GM21786 (cell line): ENCODE results near the gene DBX1.
"Not testable (repeated sequence)": the region's sequence is repeated elsewhere in the genome, so short reads cannot be mapped to it uniquely, and the experiment has no call there.

ENCODE experiments used
- ATAC-seq: cut with Tn5 transposase; IDR thresholded peaks from one replicate; pipeline ENCODE4 v1.9.1; 2021; ENCODE audit not compliant: unreplicated experiment

The DBX1 gene, protein sequence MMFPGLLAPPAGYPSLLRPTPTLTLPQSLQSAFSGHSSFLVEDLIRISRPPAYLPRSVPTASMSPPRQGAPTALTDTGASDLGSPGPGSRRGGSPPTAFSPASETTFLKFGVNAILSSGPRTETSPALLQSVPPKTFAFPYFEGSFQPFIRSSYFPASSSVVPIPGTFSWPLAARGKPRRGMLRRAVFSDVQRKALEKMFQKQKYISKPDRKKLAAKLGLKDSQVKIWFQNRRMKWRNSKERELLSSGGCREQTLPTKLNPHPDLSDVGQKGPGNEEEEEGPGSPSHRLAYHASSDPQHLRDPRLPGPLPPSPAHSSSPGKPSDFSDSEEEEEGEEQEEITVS

DNA sequence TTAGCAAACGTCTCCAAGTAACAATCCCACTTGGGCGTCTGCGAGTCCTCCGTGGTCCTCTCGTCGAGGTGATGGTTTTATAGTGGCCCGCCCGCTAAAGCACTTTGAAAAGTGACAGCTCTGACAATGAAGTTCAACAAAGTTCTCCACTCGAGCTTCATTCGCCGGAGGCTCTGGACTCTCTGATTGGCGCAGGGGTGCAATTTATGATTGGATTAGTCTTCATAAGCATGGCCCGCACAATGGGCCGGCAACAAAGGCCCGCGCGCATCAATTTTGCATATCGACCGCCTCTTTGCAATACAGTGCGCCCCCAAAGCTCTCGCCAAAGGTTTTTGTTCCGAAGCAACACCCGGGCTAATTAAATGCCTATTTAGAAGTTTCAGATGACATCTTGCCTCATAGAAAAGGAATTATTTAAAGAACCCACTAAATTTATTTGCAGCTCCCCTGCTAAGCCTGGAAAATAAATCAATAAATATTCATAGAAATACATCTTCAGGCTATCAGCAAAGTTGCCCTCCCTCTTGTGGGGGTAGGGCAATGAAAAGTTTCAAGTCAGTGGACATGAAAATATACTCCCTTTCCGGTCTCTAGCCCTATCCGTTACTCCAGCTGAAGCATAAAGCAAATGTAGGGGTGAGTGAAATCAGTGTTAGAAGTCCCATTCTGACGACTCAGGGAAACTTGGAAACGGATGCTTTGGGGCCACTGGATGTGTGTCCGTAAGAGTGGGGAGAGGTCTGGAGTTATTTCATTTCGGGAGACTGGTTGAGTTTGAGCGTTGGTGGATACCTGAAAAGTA lies at the start of gene DBX1:
TSS of gene DBX1 (minus strand) at position 51 of the 805 bp plus-strand sequence. CDS start 151 bp downstream, outside the sequence.
- ATAC-seq = no peak

DNA sequence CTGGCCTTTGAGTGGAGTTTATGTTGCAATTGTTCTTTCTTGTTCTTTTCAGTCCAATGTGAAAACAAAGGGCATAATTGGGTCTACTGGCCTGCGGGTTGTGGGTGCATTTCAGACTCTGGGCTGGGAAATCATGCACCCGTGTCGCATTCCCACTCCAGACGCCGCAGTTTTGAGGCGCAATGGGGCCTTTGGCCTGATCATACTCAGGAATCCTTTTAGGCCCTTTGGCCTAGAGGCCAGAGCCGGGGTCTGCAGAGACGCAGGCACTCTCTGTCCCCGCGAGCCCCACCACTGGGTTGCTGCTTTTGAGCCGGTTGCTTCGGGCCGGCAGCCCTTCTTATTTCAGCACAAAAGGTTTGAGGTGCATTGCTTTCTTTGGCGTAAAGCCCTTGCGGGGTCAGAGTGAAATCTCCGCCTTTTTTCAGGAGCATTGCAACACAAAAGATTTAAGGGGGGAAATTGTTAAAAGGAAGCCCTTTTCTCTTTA lies 48.4 kb upstream of the DBX1 start:
- ATAC-seq = no peak

DNA sequence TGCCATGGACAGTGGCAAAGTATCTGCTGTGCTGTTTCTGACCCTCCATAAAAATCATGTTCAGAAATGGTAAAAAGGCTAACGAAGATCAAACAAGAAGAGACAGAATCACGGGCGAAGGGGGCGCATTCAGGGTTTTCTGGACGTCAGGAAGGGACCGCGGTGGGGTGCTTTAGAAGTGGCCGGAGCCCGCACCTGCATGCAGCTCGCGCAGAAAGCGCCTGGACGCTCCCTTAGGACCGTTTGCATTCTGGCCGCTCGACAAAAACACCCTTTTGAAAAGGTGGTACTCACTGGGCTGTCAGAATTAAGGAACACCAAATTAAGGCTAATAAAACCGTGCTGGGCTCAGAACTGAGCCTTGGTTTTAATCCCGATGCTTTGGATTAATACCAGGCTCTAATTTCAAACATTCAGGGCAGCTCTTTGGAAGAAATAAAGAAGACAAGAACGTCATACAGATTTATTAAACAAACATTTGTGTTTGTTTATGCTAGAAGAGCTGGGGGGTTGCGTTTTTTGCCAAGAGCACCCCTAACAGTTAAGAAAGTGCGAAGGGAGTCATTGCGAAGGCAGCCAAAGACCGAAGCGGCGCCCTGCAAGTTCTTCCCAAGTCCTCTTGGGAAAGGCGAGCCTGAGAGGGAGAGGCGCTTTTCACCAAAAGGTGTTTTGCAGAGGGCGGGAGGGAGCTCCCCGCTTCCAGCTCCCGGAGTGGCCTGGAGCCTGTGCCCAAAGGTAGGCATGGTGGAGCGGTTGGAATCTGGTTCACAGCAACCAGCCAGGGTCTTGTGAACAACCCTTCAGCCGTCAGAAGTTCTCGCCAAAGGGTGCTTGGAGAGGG lies 47.7 kb upstream of the DBX1 start:
- no peak for ATAC-seq

DNA sequence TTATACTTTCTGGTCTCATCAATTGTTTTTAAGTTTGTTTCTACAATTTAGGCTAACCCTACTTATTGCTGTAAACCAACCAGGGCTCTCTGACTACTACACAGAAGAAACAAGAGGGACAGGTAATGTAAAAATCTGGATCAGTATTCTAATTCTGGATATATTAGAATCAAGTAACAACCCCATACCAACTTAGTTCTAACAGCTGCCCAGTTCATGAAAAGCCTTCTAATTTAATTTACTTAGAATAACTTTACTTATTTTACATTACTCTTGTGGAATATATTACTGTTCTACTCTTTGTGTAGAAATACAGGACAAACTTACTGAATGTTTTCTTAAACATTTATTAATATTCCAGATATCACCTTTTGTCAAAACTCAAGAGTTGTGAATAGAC lies 45.5 kb upstream of the DBX1 start:
- no peak for ATAC-seq

DNA sequence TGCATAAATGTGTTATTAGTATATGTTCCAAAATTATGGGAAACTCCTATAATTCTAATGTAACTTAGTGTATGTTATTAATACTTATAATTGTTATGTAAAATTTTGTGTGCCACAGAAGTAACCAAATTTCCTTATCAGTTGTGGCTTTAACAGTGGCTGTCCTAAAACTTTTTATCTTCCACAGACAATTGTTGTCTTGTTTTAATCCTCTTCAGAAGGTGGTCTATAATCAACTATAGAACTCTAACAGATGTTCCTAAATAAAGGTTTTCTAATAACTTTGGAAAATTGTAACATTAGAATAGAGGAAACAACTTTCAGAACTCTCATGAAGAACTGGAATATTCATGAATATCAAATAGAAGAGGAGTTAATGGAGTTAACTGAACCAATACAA lies 44.4 kb upstream of the DBX1 start:
- no peak for ATAC-seq

DNA sequence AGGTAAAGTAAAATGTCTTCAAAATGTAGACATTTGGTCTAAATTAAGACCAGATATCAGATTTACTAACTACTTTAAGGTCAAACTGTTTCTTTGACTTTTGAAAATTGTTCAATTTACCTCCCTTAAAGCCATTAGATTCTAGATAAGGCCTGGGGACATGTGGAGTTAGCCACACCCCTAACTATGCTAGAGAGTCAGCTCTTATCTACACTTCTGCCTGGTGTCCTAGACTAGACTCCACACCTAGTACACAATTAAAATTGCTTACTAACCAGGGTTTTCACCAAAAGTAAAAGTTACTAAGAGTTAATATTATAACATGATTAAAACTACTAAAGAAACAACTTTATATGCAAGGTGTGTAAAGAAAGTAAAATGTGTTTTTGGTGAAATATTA lies 43.6 kb upstream of the DBX1 start:
- no peak for ATAC-seq

DNA sequence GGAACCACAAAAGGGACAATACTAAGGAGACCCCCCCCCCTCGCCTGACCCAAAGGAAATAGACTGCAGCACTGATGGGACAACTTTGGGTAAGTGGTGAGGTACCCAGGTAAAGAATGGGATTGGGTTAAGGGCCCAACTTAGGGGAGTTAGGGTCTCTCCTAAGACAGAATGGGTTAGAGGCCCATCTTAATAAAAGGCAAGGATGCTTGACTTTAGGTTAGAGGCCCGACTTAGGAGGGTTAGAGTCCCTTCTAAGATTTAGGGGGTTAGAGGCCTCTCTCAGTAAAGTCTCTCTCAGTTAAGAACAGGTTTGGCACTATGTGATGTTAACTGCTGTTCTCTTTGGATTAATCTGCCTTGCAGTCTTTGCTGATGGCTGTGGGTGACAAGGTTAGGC lies 41.0 kb upstream of the DBX1 start:
- ATAC-seq = no peak

DNA sequence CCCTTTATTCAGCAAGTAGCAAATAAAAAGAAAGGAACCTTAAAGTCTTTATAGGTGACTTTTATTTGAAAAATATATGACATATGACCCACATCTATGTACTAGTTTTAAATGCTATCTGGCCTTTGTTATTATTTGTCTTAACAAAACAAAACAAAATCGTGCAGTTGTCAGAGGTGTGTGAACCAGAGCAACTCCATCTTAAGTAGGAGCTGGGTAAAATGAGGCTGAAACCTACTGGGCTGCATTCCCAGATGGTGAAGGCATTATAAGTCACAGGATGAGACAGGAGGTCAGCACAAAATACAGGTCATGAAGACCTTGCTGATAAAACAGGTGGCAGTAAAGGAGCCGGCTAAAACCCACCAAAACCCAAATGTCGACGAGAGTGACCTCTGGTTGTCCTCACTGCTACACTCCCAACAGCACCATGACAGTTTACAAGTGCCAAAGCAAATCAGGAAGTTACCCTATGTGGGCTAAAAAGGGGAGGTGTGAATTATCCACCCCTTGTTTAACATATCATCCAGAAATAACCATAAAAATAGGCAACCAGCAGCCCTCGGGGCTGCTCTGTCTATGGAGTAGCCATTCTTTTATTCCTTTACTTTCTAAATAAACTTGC lies 40.2 kb upstream of the DBX1 start:
- ATAC-seq = not testable (repeated sequence)

DNA sequence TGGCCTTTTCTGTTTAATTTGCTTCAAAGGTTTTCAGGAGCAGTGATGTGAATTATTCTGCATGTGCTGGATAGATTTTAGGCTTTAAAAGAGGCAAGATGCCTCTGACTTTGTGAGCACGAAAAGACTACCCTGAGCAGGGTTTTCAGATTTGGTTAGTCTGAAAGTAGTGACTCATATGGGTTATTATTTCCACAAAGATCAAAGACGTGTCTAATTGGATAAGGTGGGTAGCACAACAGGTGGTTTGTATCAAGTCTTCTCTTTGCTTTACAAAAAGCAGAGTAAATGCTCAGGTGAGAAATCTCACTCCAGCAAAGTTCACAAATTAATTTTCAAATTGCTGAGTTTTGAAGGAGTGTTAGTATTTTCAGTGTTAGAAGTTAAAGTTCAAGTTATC lies 37.6 kb upstream of the DBX1 start:
- ATAC-seq = no peak

DNA sequence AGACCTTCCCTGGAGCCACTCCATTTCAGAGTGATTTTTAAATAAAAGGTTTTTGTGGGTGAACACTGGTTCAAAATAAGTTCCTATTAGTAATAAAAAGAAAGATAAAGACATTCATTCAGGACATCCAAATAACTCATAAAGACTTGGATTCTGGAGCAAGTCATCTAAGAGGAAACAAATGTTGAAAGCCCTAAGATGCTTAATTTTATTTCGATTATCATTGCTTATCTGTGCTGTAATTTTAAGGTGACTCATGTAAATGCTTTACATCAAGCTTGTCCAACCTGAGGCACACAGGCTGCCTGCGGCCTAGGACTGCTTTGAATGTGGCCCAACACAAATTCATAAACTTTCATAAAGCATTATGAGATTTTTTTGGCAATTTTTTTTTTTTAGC lies 34.2 kb upstream of the DBX1 start:
- ATAC-seq = no peak

DNA sequence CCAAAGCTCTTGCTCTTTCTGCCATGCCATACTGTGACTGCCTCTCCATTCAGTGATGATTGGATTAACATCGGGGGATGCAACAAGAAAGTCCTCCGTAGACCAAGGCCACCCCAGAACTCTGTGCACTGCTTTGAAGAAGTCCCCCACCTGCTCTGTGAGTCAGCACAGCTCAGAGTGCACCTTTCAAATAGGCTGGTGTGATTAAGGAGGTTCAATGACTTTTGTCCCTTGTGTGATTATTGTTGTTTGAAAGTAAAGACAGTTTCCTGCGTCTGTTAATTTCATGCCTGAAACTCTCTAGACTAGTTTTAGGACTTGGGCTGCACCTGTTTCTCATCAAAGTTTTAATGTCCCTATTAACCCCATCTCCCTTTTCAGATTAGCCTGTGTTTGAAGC lies 33.0 kb upstream of the DBX1 start:
- no peak for ATAC-seq

DNA sequence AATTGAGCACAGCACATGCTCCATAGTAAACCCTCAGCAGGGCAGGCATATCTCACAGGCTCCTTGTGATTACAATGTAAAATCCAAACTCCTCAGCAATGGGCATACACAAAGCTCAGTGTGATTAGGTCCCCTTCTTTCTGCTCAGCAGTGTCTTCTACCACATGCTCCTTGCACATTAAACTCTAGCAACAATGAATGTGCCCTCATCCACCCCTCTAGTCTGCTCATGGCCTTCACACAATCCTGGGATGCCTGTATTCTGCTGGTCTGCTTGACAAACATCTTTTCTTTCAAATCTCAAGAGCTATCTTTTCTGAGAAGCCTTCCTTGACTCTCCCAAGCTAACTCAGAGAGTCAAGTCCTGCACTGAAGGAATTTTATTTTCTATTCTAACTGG lies 32.4 kb upstream of the DBX1 start:
- no peak for ATAC-seq

DNA sequence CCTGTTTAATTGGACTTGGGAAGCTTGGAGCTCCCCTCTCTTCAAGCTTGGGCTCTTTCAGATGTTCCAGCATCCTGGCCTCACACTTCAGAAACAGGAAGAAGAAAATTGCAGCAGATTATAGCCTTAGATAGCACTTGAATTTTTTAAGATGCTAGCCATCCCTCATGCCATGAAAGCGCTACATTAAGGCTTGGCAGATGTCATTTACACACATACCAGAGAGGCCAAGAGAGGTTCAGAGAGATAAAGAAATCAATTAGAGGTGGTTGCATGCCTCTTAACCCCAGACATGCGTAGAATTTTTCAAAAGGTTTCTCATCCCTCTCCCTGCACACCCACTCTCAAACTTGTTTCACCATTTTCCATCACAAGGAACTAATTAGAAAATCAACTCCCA lies 31.9 kb upstream of the DBX1 start:
- no peak for ATAC-seq

DNA sequence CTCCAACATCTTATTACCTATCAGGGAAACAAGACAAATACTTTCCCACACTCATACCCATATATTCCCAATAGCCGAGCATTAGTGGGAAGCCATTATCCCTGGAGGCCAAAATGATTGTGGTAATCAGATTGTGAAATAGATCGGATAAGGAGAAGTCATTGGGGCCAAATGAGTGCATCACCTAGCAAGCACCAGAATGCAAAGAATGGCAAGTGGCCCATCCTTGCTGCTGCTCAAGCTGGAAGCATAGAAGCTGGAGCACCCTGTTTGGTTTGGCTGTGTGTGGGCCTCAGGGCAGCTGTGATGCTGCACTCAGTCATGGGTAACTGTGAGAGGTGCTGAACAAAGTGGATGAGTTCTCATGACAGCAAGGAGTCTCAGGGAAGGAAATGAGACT lies 18.7 kb upstream of the DBX1 start:
- ATAC-seq = no peak

DNA sequence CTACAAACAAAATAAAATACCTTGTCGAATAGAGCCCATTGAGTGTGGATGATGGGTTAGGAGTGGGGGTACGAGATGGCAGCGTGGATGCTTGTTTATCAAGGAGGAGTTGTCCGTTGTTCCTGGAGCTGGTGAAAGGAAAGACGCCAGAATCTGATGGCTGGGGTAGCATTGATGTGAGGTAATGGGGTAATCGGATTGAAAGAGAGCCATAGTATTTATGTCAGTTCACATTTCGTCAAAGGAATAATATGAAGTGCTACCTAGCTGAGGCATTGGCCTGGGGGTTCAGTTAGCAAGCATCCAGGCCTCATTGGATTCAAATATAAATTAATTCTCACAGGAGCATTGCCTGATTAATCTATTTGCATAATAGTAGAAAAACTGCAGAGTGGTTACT lies 16.9 kb upstream of the DBX1 start:
- no peak for ATAC-seq

DNA sequence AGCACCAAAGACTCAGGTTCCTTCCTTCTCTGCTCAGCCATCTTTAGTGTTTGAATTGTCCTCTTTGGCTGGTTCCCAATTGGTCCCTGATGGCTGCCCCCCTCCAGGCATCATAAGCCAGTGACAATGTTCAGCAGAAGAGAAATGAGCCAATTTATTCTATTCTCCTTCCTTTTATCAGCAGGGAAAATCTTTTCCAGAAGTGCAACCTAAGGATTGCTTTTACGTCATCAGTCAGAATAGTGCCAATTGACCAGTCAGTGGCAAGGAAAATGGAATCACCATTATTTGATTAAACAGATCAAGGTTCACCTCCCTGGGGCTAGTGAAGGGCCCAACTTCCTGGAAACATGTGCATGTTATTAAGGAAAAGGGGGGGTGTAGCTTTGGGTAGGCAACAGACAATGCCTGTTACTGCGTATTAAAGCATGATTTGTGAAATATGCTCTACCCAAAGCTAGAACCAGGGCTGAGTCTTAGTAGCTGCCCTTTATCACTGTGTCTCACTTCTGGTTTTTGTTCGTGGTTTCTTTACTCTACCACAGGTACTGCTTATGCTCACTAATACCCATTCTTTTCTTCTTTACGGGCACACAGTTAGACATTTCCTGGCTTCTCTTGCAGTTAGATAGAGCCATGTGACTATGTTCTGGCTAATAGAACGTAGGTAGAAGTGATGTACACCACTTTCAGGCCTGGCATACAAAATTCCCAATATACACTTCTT lies 12.6 kb upstream of the DBX1 start:
- ATAC-seq = no peak

DNA sequence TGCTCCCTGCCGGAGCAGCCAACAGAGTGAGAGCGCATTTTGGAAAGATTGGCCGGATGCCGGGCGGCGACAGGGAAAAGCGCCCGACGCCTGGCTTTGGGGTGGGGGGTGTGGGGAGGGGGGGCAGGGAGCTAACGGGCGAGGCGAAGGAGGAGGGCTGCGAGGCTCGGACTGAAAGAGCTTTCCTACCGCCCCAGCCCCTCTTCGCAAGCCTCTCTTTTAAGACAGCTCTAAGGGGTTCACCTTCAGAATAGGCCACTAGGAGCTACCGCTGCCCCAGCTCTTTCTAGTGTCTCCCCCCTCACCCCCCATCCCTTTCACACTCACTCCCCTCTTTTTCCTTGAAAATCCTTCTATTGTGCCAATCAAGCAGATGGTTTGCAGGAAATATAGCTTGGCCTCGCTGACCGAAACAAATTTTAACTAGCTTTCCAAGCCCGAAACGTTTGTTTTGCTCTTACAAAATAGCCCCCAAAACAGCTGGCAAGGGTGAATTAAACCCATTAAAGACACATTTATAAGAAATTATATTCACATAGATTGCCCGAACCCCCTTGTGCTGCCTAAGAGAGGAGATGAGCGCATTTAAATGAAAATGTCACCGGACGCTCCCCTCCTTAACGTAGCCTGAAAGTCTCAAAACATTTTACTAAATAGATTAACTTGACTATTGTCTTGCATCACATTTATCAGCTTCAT lies 3.7 kb upstream of the DBX1 start:
- ATAC-seq = no peak

DNA sequence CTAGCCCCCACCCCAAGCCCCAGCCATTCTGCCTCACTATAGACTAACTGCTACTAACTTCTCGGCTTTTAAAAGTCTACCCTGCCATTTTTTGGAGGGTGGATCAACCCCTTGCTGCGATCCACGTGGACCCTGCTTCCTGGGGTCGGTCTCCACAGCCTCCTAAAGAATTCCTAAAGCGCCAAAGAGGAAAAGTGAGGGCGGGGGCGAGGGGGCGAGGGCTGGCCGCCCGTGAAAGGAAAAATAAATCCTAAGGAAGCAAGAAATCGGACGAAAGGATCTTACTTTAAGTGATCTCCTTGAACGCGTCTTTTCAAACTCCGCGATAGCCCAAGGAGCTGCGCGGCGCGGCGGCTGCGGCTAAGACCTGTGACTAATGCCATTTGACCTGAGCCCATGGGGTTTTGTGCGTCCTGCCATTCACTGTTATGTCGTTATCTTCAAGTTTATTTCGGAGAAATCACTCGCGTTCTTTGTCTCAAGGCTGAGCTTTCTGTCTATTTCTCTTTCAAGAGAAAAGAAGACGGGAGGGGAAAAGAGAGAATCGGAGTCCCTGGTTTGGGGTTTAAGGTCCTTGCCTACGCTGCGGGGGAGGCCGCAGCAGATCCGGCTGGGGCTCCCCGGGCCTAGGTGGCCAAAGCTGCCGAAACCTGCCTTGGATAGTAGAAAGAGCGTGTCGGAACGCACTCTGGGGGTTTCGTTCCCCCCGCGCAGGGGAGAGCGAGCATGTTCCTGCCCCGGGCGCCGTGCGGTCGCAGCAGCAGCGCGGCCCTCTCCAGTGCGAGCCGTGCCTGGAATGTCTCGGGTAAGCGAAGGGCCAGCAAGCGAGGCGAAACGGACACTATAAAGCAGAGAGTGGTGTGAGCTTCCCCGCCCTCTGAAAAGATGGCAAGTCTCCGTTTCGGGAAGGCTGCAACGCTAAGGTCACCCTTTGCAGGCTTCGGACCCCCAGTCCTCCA lies 2.8 kb upstream of the DBX1 start:
- no peak for ATAC-seq
